Measurements from ENCODE around the gene PIKFYVE.
A peak's percentile ranks its signal among the peaks of the same experiment; 100 is the strongest.
"Not testable (repeated sequence)": the region's sequence is repeated elsewhere in the genome, so short reads cannot be mapped to it uniquely, and the experiment has no call there.

Gene PIKFYVE

GRCh38 chr2:208255557-208256106 is 10.4 kb upstream of the PIKFYVE start:
- no peak for DNase-seq (ENCODE audit: low read depth)

DNA sequence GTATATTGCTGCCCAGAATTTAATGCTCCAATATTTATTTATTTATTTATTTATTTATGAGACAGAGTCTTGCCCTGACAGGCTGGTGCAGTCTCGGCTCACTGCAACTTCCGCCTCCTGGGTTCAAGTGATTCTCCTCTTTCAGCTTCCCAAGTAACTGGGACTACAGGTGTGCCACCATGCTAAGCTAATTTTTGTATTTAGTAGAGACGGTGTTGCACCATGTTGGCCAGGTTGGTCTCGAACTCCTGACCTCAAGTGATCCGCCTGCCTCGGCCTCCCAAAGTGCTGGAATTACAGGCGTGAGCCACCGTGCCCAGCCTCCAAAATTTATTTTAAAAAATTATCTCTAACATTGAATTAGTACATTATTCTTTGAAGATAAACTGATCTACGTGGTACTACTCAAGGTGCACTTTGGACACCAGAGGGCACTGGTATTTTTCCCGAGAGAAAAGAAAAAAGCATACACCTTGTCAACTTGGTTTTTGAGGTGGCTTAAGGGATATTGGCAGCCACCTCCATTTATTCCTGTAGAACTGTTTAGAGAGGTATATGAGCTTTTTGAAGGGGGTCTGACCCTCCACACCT is 9.8 kb upstream of the PIKFYVE start:
- DNase-seq (ENCODE audit: low read depth): no peak

DNA sequence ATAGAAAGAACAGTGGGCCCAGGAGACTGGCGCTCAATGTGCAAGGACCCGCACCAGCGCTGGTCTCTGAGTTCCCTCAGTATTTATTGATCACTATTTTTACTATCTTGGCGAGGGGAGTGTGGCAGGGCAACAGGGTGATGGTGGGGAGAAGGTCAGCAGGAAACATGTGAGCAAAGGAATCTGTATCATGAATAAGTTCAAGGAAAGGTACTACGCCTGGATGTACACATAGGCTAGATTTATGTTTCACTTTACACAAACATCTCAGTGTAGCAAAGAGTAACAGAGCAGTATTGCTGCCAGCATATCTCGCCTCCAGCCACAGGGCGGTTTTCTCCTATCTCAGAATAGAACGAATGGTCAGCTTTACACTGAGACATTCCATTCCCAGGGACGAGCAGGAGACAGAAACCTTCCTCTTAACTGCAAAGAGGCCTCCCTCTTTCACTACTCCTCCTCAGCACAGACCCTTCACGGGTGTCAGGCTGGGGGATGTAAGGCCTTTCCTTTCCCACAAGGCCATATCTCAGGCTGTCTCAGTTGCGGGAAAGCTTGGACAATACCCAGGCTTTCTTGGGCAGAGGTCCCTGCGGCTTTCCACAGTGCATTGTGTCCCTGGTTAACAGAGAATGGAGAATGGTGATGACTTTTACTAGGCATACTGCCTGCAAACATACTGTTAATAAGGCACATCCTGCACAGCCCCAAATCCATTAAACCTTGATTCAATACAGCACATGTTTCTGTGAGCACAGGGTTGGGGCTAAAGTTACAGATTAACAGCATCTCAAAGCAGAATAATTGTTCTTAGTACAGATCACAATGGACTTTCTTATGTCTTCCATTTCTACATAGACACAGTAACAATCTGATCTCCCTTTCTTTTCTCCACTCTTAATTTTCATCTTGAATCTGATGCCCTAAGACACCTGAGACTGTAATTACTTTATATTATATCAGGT is 8.9 kb upstream of the PIKFYVE start:
- not testable (repeated sequence) for DNase-seq (ENCODE audit: low read depth)

DNA sequence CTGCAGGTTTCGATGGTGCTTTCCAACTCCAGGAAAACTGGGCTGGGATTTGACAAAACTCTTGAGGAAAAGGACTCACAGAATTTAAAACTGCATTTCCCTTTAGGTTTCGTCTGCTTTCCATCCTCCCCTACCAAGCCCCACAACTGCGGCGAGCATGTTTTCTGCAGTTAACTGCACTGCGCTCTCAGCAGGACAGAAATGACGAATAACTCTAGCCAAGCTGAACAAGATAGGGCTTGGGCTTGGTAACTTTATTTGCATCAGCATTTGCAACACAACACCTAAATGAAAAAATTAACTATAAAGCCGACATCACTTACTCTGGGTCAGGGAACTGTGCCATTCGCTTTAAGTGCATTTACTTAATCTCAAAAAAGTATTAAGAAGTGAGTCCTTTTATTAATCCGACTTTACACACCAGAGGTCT is 669 bp upstream of the PIKFYVE start:
- peak; percentile 18 for DNase-seq (ENCODE audit: low read depth)

DNA sequence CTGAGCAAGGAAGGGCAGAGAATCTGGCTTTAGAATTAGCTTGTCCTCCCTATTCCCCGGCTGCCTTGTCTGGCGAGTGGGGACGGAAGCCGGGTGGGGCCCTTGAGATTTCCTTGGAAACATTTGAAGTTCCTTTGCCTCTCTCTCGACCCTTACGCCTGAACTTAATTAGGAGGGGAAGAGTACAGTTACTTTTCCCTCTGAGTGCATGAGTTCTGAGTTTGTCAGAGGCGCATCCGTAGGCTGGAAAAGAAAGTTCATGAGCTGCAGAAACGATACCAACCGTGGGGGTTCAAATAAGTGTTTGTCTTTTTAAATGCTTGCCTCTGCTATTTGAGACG is 468 bp downstream of the PIKFYVE start:
- no peak for DNase-seq (ENCODE audit: low read depth)

GRCh38 chr2:208266936-208267335 is 881 bp downstream of the PIKFYVE start:
- DNase-seq (ENCODE audit: low read depth): no peak

DNA sequence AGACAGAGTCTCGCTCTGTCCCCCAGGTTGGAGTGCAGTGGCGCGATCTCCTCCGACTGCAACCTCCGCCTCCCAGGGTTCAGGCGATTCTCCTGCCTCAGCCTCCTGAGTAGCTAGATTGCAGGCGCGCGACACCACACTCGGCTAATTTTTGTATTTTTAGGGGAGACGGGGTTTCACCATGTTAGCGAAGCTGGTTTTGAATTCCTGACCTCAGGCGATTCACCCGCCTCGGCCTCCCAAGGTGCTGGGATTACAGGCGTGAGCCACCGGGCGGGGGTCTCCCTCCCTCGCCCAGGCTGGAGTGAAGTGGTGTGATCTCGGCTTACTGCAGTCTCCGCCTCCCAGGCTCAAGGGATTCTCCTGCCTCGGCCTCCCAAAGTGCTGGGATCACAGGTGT is 1.5 kb downstream of the PIKFYVE start:
- not testable (repeated sequence) for DNase-seq (ENCODE audit: low read depth)

- no peak for DNase-seq (ENCODE audit: low read depth)
Measured at GRCh38 chr2:208268156-208268952, 2.3 kb downstream of the PIKFYVE start.

- no peak for DNase-seq (ENCODE audit: low read depth)
Measured at GRCh38 chr2:208269091-208269490, 3.0 kb downstream of the PIKFYVE start.

GRCh38 chr2:208274748-208275147 is 8.7 kb downstream of the PIKFYVE start:
- no peak for DNase-seq (ENCODE audit: low read depth)

GRCh38 chr2:208278549-208278948 is 12.5 kb downstream of the PIKFYVE start:
- DNase-seq (ENCODE audit: low read depth): no peak

DNA sequence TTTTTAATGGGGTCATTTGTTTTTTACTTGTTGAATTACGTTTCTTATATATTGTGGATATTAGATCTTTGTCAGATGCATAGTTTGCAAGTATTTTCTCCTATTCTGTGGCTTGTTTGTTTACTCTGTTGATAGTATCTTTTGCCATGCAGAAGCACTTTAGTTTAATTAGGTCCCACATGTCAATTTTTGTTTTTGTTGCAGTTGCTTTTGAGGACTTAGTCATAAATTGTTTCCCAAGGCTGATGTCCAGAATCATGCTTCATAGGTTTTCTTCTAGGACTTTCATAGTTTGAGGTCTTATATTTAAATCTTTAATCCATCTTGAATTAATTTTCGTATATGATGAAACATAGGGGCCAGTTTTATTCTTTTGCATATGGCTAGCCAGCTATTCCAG is 13.2 kb downstream of the PIKFYVE start:
- DNase-seq (ENCODE audit: low read depth): no peak

- DNase-seq (ENCODE audit: low read depth): no peak
Measured at GRCh38 chr2:208280234-208280633, 14.2 kb downstream of the PIKFYVE start.

DNA sequence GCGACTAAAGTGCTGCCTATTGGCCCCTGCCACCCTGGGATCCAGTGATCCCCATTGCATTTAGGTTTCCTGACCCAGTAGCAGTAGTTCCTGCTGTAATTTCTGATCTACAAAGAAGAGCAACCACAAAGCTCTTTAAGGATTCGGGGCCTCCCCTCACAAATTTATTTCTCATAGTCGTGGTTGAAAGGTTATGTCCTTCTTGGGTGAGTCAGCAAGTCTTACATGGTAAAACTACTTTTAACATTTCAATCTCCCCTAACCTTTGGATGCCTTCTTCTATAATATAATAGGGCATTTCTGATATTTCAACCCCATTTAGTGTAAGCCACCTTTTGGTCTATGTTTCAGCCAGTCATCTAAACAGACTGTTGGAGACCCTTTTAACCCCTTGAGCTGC is 14.9 kb downstream of the PIKFYVE start:
- no peak for DNase-seq (ENCODE audit: low read depth)

DNA sequence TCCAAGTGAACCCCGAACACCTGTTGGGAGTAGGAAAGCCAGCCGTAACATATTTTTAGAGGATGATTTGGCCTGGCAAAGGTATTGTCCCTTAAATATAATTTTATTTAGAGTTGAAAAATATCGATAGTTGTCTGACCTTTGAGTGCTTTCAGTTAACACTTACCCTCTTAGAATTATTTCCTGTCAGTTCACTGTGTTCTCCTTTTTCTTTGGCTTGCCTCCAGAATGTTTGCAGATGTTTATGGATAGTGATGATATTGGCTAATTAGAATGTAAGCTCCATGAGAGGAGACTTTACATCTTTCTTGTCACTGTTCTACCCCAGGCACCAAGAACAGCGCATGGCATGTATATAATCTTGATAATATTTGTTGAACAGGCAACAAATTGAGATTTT is 19.8 kb downstream of the PIKFYVE start:
- DNase-seq (ENCODE audit: low read depth): no peak

DNA sequence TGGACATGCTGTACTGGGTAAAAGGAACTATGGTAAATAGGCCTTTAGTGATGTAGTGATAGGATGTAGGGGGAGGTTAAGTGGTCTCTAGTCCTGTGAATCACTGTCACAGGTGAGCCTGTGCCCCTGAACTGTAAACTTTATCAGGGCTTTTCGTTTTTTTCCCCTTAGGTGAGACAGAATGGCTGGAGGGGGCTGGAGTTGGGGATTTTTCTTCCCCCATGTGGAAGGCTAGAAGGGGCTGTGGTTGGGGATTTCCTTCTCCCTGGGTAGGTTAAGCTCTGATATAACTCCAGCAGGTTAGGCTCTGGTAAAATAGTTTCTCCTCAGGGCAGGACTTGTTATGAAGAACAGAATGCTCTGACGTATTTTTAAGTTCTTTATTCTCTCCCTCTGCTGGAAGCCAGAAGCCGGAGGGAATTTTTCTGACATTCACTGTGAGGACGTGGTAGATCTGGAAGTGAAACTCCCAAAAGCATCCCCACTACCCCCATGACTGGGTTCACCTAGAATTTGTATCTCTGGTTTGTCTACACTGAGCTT is 28.5 kb downstream of the PIKFYVE start:
- DNase-seq (ENCODE audit: low read depth): no peak

DNA sequence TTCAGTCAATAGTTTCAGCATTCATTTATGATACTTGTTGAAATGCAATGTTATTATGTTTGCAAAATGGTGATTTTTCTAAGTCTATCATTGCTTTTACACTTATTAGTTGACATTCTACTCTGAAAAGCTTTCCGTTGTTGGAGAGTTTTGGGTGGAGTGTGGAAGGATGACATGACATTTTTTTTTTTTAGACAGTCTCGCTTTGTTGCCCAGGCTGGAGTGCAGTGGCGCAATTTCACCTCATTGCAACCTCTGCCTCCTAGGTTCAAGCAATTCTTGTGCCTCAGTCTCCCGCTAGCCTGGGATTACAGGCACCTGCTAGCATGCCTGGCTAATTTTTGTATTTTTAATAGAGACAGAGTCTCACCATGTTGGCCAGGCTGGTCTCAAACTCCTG is 29.8 kb downstream of the PIKFYVE start:
- no peak for DNase-seq (ENCODE audit: low read depth)

DNA sequence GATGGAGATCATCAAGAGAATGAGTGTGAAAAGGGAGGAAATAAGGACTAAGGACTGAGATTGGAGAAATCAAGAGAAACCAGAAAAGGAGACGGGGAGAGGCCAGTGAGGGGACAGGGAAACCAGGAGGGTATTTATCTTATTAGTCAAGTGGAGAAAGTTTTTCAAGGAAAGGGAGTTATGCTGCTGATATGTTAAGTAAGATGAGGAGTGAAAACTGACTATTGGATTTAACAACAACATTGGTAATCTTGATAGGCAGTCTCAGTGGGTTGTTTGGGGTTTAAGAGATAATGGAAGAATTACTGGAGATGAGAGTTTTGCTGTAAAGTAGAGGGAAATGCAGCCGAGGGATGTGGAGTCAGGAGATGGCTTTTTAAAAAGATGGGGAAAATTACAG is 30.6 kb downstream of the PIKFYVE start:
- DNase-seq (ENCODE audit: low read depth): no peak

GRCh38 chr2:208297961-208298360 is 31.9 kb downstream of the PIKFYVE start:
- DNase-seq (ENCODE audit: low read depth): no peak

- no peak for DNase-seq (ENCODE audit: low read depth)
Measured at GRCh38 chr2:208300847-208301618, 35.0 kb downstream of the PIKFYVE start.

DNA sequence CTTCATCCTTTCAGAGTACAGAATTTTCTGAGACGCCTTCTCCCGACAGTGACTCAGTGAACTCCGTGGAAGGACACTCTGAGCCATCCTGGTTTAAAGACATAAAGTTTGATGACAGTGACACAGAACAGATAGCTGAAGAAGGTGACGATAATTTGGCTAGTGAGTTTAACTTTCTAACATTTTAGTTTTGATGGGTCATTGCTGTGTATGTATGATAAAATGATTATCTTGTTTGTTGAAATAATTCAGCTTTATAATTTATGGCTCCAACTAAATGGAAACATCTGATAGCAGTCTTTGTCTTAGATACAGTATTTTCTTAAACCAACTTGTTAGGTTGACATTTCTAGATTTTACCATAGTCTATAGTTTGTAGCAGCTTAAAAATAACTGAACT is 38.1 kb downstream of the PIKFYVE start:
- no peak for DNase-seq (ENCODE audit: low read depth)
